SK-N-SH treated with all-trans-retinoic acid at 6 μM for 48 hours (cell line): ENCODE measurements around the gene GNPAT.

Experiments
- CREB5 ChIP-seq: fragments of 250-450 bp; sonication (Bioruptor Pico); IDR thresholded peaks from 2 replicates; pipeline ENCODE4 v1.5.1; 2020; ENCODE audit warnings: low read depth, mild to moderate bottlenecking, moderate library complexity
- CSDC2 ChIP-seq: fragments of 250-450 bp; sonication (Bioruptor Pico); IDR thresholded peaks from 2 replicates; pipeline ENCODE4 v1.5.0; 2020; ENCODE audit warnings: mild to moderate bottlenecking, moderate library complexity
- ESRRG ChIP-seq: fragments of 250-450 bp; sonication (Bioruptor Pico); IDR thresholded peaks from 2 replicates; pipeline ENCODE4 v1.6.1; 2021; ENCODE audit warnings: mild to moderate bottlenecking
- TCF4 ChIP-seq: fragments of 250-450 bp; sonication (Bioruptor Pico); IDR thresholded peaks from 2 replicates; pipeline ENCODE4 v1.8.0; 2021; ENCODE audit warnings: mild to moderate bottlenecking, moderate library complexity, borderline replicate concordance
- ZFP3 ChIP-seq: fragments of 250-450 bp; sonication (Bioruptor Pico); IDR thresholded peaks from 2 replicates; pipeline ENCODE4 v1.5.0; 2020; ENCODE audit warnings: mild to moderate bottlenecking, moderate library complexity

GRCh38 chr1:231211005-231211857, 29.8 kb upstream of the GNPAT start:
- TF ChIP-seq CREB5 (CRISPR knock-in tag), result no peak
- TF ChIP-seq ZFP3 (CRISPR knock-in tag), result no peak
- TF ChIP-seq TCF4 (CRISPR knock-in tag), result no peak
- no peak for TF ChIP-seq ESRRG (CRISPR knock-in tag)
- no peak for TF ChIP-seq CSDC2 (CRISPR knock-in tag)
